Fibroblast of skin of left quadriceps (primary cell): ENCODE data around the gene TMSB10.
A peak's percentile ranks its signal among the peaks of the same experiment; 100 is the strongest.

Source experiments
- DNase-seq, 2 experiments: peaks; one replicate each; pipeline ENCODE4 v3.0.0-alpha.2; 2013; ENCODE audit warnings: low read depth in 2 of 2

The TMSB10 gene

GRCh38 chr2:84880395-84880644 lies 25.1 kb upstream of the TMSB10 start:
- DNase-seq = no peak

GRCh38 chr2:84880645-84881521 lies 24.6 kb upstream of the TMSB10 start, which contains the start of gene TRABD2A:
Gene TRABD2A (minus strand): TSS chr2:84881084. CDS start chr2:84881039, 45 bp downstream.
- no peak for DNase-seq

GRCh38 chr2:84881581-84882413 lies 23.7 kb upstream of the TMSB10 start:
- peak; percentile 63 to 65 for DNase-seq

GRCh38 chr2:84882414-84882738 lies 23.1 kb upstream of the TMSB10 start:
- DNase-seq = no peak

GRCh38 chr2:84882775-84883550 lies 22.5 kb upstream of the TMSB10 start:
- no peak for DNase-seq

GRCh38 chr2:84884449-84884848 lies 21.0 kb upstream of the TMSB10 start:
- DNase-seq = no peak

GRCh38 chr2:84885111-84885510 lies 20.3 kb upstream of the TMSB10 start:
- DNase-seq = no peak

GRCh38 chr2:84886791-84887190 lies 18.7 kb upstream of the TMSB10 start:
- no peak for DNase-seq

- DNase-seq = no peak
Observed at GRCh38 chr2:84888401-84889276, 16.8 kb upstream of the TMSB10 start.

- DNase-seq = no peak
Observed at GRCh38 chr2:84889332-84889731, 16.1 kb upstream of the TMSB10 start.

GRCh38 chr2:84891355-84892010 lies 14.0 kb upstream of the TMSB10 start:
- DNase-seq = no peak

- DNase-seq = no peak
Observed at GRCh38 chr2:84894131-84894586, 11.3 kb upstream of the TMSB10 start.

- peak; percentile 62 to 67 for DNase-seq
Observed at GRCh38 chr2:84894758-84895520, 10.5 kb upstream of the TMSB10 start.

- no peak for DNase-seq
Observed at GRCh38 chr2:84896567-84896966, 8.9 kb upstream of the TMSB10 start.

GRCh38 chr2:84897773-84898172 lies 7.7 kb upstream of the TMSB10 start:
- DNase-seq = no peak

GRCh38 chr2:84899304-84900204 lies 5.9 kb upstream of the TMSB10 start:
- no peak for DNase-seq

- no peak for DNase-seq
Observed at GRCh38 chr2:84900971-84901370, 4.5 kb upstream of the TMSB10 start.

- no peak for DNase-seq
Observed at GRCh38 chr2:84901593-84902120, 3.8 kb upstream of the TMSB10 start.

GRCh38 chr2:84902526-84902925 lies 2.9 kb upstream of the TMSB10 start:
- no peak for DNase-seq
